GM19455 (cell line): ENCODE results near the gene CAPN5.
"Not testable (repeated sequence)": the region's sequence is repeated elsewhere in the genome, so short reads cannot be mapped to it uniquely, and the experiment has no call there.

Experiments
- ATAC-seq: cut with Tn5 transposase; IDR thresholded peaks from one replicate; pipeline ENCODE4 v1.9.1; 2021; ENCODE audit not compliant: unreplicated experiment

CAPN5 gene

DNA sequence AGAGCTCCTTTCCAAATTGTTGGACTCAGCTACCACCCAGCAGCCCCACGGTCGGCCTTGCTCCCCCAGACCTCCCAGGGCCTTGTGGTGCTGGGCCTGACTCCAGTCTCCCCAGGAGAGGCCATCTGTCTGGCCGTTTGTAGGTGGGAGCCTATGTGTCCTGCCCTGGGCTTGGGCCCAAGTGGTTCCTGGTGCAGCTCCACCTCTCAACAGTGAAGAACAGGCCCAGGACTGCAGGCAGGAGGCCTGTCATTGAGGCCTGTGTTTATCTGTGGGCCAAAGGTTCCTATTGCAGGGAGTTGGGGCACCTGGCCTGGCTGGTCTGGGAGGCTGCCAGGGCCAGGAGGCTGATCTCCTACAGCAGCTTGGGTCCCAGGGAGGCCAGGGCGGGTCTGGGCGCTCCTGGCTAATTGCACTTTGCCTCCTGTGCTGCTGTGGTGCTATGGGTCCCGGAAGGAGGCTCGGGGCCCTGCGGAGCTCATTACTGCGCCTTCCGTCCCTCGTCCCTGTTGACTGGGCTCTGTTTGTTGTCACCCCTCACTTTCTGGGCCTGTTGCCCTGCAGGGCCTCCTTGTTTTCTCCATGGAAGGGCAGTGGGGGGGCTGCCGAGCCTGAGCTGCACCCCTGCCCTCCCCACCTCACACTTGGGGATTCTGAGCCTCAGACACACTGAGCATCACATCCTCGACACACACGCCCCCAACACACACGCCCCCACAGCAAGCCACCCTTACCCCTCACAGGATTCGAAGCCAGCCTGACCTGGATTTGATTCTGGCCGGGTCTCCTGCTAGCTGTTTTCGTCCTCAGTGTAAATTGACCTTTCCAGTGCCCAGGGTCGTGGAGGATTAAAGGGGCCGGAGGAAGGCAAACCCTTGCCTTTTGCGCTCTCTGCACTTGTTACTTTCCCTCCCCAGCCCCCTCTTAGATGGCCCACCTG is 29.1 kb downstream of the CAPN5 start:
- no peak for ATAC-seq

- no peak for ATAC-seq
Observed at GRCh38 chr11:77096591-77097019, 29.8 kb downstream of the CAPN5 start.

DNA sequence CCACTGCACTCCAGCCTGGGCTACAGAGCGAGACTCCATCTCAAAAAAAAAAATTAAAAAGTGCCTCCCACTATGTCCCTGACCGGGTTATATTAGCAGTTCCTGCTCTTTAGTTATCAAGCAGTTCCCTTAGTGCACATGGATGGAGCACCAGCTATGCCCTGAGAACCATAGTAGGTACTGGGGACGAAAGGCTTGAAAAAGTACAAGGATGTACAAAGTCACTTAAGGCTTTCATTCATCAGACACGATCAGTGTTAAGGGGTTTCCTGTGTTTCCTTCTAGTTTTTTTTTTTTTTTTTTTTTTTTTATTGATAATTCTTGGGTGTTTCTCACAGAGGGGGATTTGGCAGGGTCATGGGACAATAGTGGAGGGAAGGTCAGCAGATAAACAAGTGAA is 30.4 kb downstream of the CAPN5 start:
- not testable (repeated sequence) for ATAC-seq

- ATAC-seq, result no peak
Observed at GRCh38 chr11:77100166-77101042, 33.6 kb downstream of the CAPN5 start.

GRCh38 chr11:77101043-77101537 is 34.3 kb downstream of the CAPN5 start:
- no peak for ATAC-seq

- ATAC-seq, result no peak
Observed at GRCh38 chr11:77102246-77103210, 35.8 kb downstream of the CAPN5 start, which contains the start of gene OMP. Gene OMP (plus strand): TSS chr11:77102840. CDS start chr11:77102840, 0 bp downstream.

- ATAC-seq, result no peak
Observed at GRCh38 chr11:77103319-77103718, 36.5 kb downstream of the CAPN5 start.

GRCh38 chr11:77104727-77105126 is 38.0 kb downstream of the CAPN5 start:
- no peak for ATAC-seq

DNA sequence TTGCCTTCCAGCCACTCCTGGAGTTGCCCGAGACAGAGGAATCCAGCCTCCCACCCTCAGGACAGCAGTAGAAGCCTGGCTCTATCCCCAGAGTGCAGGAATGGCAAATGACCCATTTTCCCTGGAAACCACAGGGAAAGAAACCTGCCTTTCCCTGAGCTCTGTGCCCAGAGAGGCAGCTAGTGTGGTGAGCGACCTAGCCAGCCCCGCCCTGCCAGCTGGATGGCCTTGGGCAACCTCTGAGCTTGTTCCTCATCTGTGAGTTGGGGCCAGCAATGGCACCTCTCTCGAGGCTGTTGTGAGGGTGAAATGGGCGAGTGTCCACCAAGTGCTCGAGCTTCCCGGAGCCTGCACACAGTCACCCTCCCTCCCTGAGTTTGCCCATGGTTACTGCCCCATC is 39.5 kb downstream of the CAPN5 start:
- no peak for ATAC-seq

DNA sequence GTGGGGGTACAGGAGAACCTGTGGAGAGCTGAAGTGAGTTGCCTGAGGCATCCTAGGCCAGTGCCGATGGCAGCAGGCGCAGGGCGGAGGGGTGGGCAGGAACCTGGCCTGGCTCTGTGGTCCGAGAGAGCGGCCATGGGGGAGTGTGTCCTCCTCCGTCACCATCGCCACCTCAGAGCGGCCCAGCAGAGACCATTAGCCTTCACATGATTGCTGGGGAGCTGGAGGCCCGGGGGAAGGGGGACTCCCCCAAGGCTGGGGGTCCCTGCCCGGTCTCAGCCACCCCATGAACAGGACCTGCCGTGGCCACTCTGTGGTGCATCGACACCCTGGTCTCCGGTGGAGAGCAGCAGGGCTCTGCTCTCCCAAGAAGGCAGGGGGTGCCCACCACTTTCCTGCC is 40.0 kb downstream of the CAPN5 start:
- ATAC-seq, result no peak

DNA sequence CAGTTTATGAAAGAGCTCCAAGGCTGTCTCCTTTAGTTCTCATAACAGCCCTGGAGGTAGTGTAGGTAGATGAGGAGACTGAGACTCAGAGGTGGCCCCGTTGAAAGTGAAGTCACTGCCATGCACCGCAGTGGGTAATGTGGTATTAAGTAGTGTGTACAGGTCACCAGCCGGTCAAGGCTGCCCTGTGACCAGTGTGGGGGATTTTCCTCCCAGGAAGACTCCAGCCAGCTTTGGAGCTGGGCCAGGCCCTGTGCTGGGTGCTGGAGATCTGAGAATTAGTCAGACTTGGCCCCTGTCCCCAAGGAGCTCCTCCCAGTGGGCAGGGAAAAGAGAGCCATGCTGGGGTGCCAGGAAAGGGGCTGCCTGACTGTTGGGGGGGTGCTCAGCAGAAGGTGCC is 41.2 kb downstream of the CAPN5 start:
- no peak for ATAC-seq

DNA sequence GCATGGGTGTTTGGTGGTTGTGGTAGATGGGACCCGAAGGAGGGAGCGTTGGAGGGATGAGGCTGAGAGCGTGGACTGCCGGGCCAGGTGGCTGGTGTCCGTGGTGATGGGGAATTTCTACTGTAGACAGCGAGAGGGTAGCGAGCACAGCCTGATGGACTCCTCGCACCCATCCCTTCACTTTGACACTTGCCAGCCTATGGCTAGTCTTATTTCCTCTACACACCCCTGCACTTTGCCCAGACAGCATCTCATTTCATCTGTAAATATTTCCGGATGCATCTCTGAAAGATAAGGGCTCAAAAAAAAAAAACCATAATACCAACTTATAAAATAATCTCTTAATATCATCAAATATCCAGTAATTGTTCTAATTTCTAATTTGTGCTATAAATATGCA is 41.7 kb downstream of the CAPN5 start:
- no peak for ATAC-seq

DNA sequence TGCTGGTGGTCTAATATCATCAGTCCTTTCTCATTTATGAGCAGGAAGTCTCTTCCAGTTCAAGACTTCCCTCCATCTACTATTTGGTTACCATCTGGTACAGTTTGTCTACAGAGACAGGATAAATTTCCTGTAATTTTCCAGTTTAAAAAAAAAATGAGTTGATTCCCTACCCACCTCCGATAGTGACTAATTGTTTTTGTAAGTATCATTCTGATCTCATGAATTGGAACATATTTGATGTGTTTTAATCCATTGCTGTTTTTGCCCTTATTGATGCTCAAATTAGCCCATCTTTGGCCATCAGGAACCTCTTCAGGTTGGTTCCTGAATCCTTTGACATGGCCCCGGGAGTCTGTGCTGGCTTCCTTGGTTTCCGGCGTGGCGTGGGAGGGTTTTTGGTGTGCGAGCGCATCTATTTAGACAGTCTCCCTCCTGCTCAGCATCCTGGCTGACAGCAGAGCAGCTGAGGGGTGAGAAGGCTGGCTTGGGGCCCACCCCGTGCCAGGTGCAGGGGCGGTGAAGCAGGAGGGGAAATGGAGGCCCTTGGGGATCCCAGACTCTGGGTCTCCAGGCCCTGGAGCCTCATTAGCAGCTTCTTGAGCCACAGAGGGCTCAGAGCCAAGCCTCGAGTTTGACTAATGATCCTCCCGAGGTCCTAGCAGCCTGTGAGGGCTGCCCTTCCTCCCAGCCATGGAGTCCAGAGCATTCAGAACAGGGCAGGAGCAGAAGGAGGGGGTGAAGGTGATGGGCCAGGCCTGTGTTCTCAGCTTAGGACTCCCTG is 42.7 kb downstream of the CAPN5 start:
- ATAC-seq, result no peak

GRCh38 chr11:77110836-77111235 is 44.1 kb downstream of the CAPN5 start:
- no peak for ATAC-seq

GRCh38 chr11:77111277-77111676 is 44.5 kb downstream of the CAPN5 start:
- ATAC-seq, result no peak

GRCh38 chr11:77111946-77112345 is 45.2 kb downstream of the CAPN5 start:
- ATAC-seq, result no peak

GRCh38 chr11:77112641-77113381 is 46.0 kb downstream of the CAPN5 start:
- no peak for ATAC-seq

DNA sequence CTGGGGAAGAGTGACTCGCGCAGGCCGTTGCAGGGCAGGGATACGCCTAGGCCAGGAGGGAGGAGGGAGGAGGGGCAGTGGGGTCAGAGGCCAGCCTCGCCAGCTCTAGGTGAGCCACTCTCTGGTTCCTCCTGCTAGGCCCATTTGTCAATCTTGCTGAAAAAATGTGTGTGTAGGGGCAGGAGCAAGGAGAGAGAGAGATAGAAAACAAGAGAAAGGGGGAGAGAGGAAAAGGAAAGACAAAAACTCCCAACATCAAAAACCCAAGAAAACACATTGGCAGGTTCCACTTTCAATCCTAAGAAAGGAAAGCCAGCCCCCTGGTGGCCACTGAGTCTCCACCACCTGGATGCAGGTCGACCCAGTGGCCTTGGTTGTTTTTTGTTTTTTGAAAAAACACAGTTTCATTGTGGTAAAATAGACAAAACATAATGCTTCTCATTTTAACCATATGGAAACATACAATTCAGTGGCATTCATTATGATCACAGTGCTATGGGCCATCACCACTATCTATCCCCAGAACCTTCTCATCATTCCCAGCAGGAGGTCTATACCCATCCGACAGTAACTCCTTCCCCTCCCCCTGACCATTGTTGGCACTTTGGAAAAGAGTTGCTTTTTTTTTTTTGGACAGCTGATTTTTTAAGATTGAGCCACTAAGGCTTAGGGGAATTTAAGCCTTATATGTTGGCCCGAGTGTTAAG is 46.8 kb downstream of the CAPN5 start:
- no peak for ATAC-seq
